C4-2B (cell line): ENCODE data around the gene SLC39A9.

Experiments used
- CTCF ChIP-seq: fragments of 450-650 bp; conservative IDR thresholded peaks from 2 replicates; pipeline ENCODE4 v1.5.1; 2017; ENCODE audit warnings: mild to moderate bottlenecking
- ZFX ChIP-seq: fragments of 450-650 bp; IDR thresholded peaks from 2 replicates; pipeline ENCODE4 v1.6.1; 2017

GRCh38 chr14:69459122-69459521 is 60.6 kb downstream of the SLC39A9 start:
- no peak for TF ChIP-seq CTCF
- no peak for TF ChIP-seq ZFX
